H1 (cell line): ENCODE measurements around the gene CAPN9. TPM values are rescaled to one million over a fixed set of nuclear protein-coding genes. Genes with fewer than 3 reads are reported as not detected.

Experiments used
- CTCF ChIA-PET: fragments of 300-600 bp; sonication (Branson Sonifier 250); formaldehyde crosslinking; loops from one replicate; lab custom pipeline; 2021; ENCODE audit not compliant: partially characterized antibody; lab: Charles Lee
- POLR2A ChIA-PET: fragments of 300-600 bp; sonication (Branson Sonifier 250); formaldehyde crosslinking; loops from one replicate; lab custom pipeline; 2021; ENCODE audit warnings: inconsistent platforms; ENCODE audit not compliant: partially characterized antibody; lab: Charles Lee
- DNase-seq, 2 experiments: peaks; one replicate each; pipeline versions ENCODE4 v3.0.0 to v3.0.0-alpha.2; 2010 to 2022; ENCODE audit warnings: low spot score in 2 of 2, low read depth in 1 of 2, mixed read lengths in 1 of 2
- FAIRE-seq: peaks from 2 replicates; lab custom pipeline; 2011; peaks lifted over from hg19 to GRCh38; lab: Jason Lieb, UNC
- H2AFZ ChIP-seq: 2 replicates; pipeline ENCODE4 v1.8.1; 2012; ENCODE audit warnings: low read length, inconsistent platforms
- H2AK5ac ChIP-seq: 2 replicates; pipeline ENCODE4 v1.6.1; 2013; ENCODE audit warnings: low read depth, low read length
- H2BK120ac ChIP-seq: replicated peaks from 2 replicates; pipeline ENCODE3; 2013; ENCODE audit warnings: low read depth, low read length, inconsistent platforms
- H2BK12ac ChIP-seq: 2 replicates; pipeline ENCODE4 v1.6.1; 2013; ENCODE audit warnings: low read depth, low read length
- H2BK15ac ChIP-seq: 2 replicates; pipeline ENCODE4 v1.6.1; 2013; ENCODE audit warnings: low read length
- H2BK20ac ChIP-seq: 2 replicates; pipeline ENCODE4 v1.6.1; 2013; ENCODE audit warnings: low read length
- H2BK5ac ChIP-seq: 2 replicates; pipeline ENCODE4 v1.6.1; 2013; ENCODE audit warnings: low read depth, low read length
- H3K14ac ChIP-seq: 2 replicates; pipeline ENCODE4 v1.6.1; 2013; ENCODE audit warnings: inconsistent platforms; ENCODE audit not compliant: insufficient read length
- H3K18ac ChIP-seq: 2 replicates; pipeline ENCODE4 v1.6.1; 2013; ENCODE audit warnings: low read length; ENCODE audit errors: extremely low read depth
- H3K23ac ChIP-seq: 2 replicates; pipeline ENCODE4 v1.6.1; 2013; ENCODE audit warnings: inconsistent platforms; ENCODE audit not compliant: insufficient read length
- H3K23me2 ChIP-seq: 2 replicates; pipeline ENCODE4 v1.6.1; 2013; ENCODE audit warnings: low read depth, low read length
- H3K27ac ChIP-seq: 2 replicates; pipeline ENCODE4 v1.6.1; 2011; ENCODE audit warnings: low read depth, low read length, inconsistent platforms
- H3K27me3 ChIP-seq, 4 experiments: replicated peaks in 1 of 4; 1 replicate in 1 of 4; 2 replicates in 3 of 4; pipeline versions ENCODE4 v1.6.1 to v1.8.1; 2011 to 2013; ENCODE audit warnings: low read length in 3 of 4, mild to moderate bottlenecking in 3 of 4, inconsistent platforms in 2 of 4, mixed read lengths in 2 of 4, moderate library complexity in 1 of 4; ENCODE audit not compliant: control insufficient read depth in 3 of 4, insufficient read depth in 3 of 4; ENCODE audit errors: extremely low read depth in 1 of 4
- H3K36me3 ChIP-seq, 4 experiments: 2 replicates each; pipeline versions ENCODE4 v1.6.1 to v1.8.1; 2011 to 2013; ENCODE audit warnings: mild to moderate bottlenecking in 4 of 4, low read length in 3 of 4, moderate library complexity in 2 of 4, control low read depth in 1 of 4, inconsistent platforms in 1 of 4; ENCODE audit not compliant: insufficient read depth in 4 of 4, control insufficient read depth in 2 of 4
- H3K4ac ChIP-seq: replicated peaks from 2 replicates; pipeline ENCODE3; 2013; ENCODE audit warnings: low read length, low read depth, mixed read lengths, inconsistent platforms; ENCODE audit not compliant: insufficient read length
- H3K4me1 ChIP-seq, 4 experiments: replicated peaks in 1 of 4; 1 replicate in 1 of 4; 2 replicates in 3 of 4; pipeline versions ENCODE4 v1.6.1 to v1.8.1; 2011 to 2013; ENCODE audit warnings: low read length in 3 of 4, inconsistent platforms in 2 of 4, mixed read lengths in 1 of 4; ENCODE audit not compliant: insufficient read depth in 4 of 4, control insufficient read depth in 3 of 4
- H3K4me2 ChIP-seq, 2 experiments: 2 replicates each; pipeline versions ENCODE4 v1.6.1 to v1.8.1; 2011 to 2013; ENCODE audit warnings: low read depth in 2 of 2, low read length in 2 of 2, control low read depth in 1 of 2, inconsistent platforms in 1 of 2, mild to moderate bottlenecking in 1 of 2; ENCODE audit not compliant: insufficient read depth in 1 of 2
- H3K4me3 ChIP-seq, 4 experiments: fragments of 200-600, 300-600 bp in 1 of 4; sonication (generic), shearing (Covaris generic), sonication (Bioruptor Twin) in 1 of 4; 2 replicates each; pipeline versions ENCODE4 v1.5.1 to v1.8.1; 2011 to 2016; ENCODE audit warnings: low read length in 4 of 4, low read depth in 3 of 4, control low read depth in 2 of 4, inconsistent platforms in 2 of 4, mild to moderate bottlenecking in 2 of 4, mixed read lengths in 1 of 4, moderate library complexity in 1 of 4; ENCODE audit not compliant: insufficient read depth in 2 of 4; ENCODE audit errors: extremely low read depth in 1 of 4
- H3K56ac ChIP-seq: replicated peaks from 2 replicates; pipeline ENCODE3; 2013; ENCODE audit warnings: low read depth, mild to moderate bottlenecking, mixed read lengths, low read length, inconsistent platforms; ENCODE audit not compliant: insufficient read length
- H3K79me1 ChIP-seq: 2 replicates; pipeline ENCODE4 v1.6.1; 2013; ENCODE audit warnings: low read depth, low read length, control low read depth
- H3K79me2 ChIP-seq, 2 experiments: 2 replicates each; pipeline versions ENCODE4 v1.6.1 to v1.8.1; 2012 to 2013; ENCODE audit warnings: low read length in 2 of 2, mild to moderate bottlenecking in 2 of 2, inconsistent platforms in 1 of 2; ENCODE audit not compliant: insufficient read depth in 2 of 2, control insufficient read depth in 1 of 2
- H3K9ac ChIP-seq, 4 experiments: replicated peaks in 1 of 4; 1 replicate in 1 of 4; 2 replicates in 3 of 4; pipeline versions ENCODE4 v1.6.1 to v1.8.1; 2011 to 2013; ENCODE audit warnings: low read depth in 3 of 4, low read length in 3 of 4, control low read depth in 2 of 4, mild to moderate bottlenecking in 2 of 4, moderate library complexity in 2 of 4, inconsistent platforms in 1 of 4; ENCODE audit errors: extremely low read depth in 1 of 4
- H3K9me3 ChIP-seq, 2 experiments: 2 replicates each; pipeline versions ENCODE4 v1.6.1 to v1.8.1; 2012 to 2013; ENCODE audit warnings: mild to moderate bottlenecking in 2 of 2, moderate library complexity in 2 of 2, control low read depth in 1 of 2, inconsistent platforms in 1 of 2, low read depth in 1 of 2, low read length in 1 of 2, mixed read lengths in 1 of 2; ENCODE audit not compliant: insufficient read depth in 2 of 2
- H4K20me1 ChIP-seq, 2 experiments: replicated peaks in 1 of 2; 2 replicates each; pipeline versions ENCODE3 to v1.8.1; 2011 to 2013; ENCODE audit warnings: inconsistent platforms in 2 of 2, low read length in 2 of 2, mild to moderate bottlenecking in 1 of 2; ENCODE audit not compliant: insufficient read depth in 2 of 2, control insufficient read depth in 1 of 2
- H4K5ac ChIP-seq: 2 replicates; pipeline ENCODE4 v1.6.1; 2013; ENCODE audit warnings: low read length, low read depth, mixed read lengths, inconsistent platforms; ENCODE audit not compliant: insufficient read length
- H4K8ac ChIP-seq: 2 replicates; pipeline ENCODE4 v1.8.0; 2013; ENCODE audit warnings: mild to moderate bottlenecking, moderate library complexity, low read length, inconsistent platforms; ENCODE audit not compliant: insufficient read depth; ENCODE audit errors: extremely low read depth
- H4K91ac ChIP-seq: replicated peaks from 2 replicates; pipeline ENCODE3; 2013; ENCODE audit warnings: low read length, mixed read lengths, inconsistent platforms; ENCODE audit not compliant: insufficient read length
- ASH2L ChIP-seq: fragments of 200-600, 300-600 bp; sonication (generic); IDR thresholded peaks from one replicate; pipeline ENCODE4 v1.7.1; 2017; ENCODE audit warnings: low read length
- BCL11A ChIP-seq, 2 experiments: IDR thresholded peaks; one replicate each; pipeline ENCODE4 v1.6.1; 2011; ENCODE audit warnings: low read depth in 2 of 2, low read length in 2 of 2, mild to moderate bottlenecking in 2 of 2
- CHD2 ChIP-seq: IDR thresholded peaks from 2 replicates; pipeline ENCODE4 v1.6.1; 2012; ENCODE audit warnings: low read length, improper control_type of control experiment
- CREB1 ChIP-seq: IDR thresholded peaks from 2 replicates; pipeline ENCODE4 v1.6.1; 2012; ENCODE audit warnings: inconsistent platforms
- EGR1 ChIP-seq: IDR thresholded peaks from 2 replicates; pipeline ENCODE4 v1.6.1; 2011; ENCODE audit warnings: low read depth, low read length, borderline replicate concordance
- HDAC2 ChIP-seq, 2 experiments: fragments of 300-600 bp in 1 of 2; sonication (generic) in 1 of 2; IDR thresholded peaks; 2 replicates each; pipeline ENCODE4 v1.6.1; 2011 to 2012; ENCODE audit warnings: low read depth in 2 of 2, low read length in 2 of 2, mild to moderate bottlenecking in 2 of 2, moderate library complexity in 2 of 2, borderline replicate concordance in 1 of 2, inconsistent platforms in 1 of 2
- JUND ChIP-seq: IDR thresholded peaks from 2 replicates; pipeline ENCODE4 v1.6.1; 2011; ENCODE audit warnings: mild to moderate bottlenecking, improper control_type of control experiment, low read length
- KDM5A ChIP-seq: fragments of 200-600 bp; IDR thresholded peaks from 2 replicates; pipeline ENCODE4 v1.7.1; 2012; ENCODE audit warnings: mild to moderate bottlenecking, low read length, inconsistent platforms, mixed read lengths
- MAFK ChIP-seq: IDR thresholded peaks from 2 replicates; pipeline ENCODE4 v1.6.1; 2012; ENCODE audit warnings: low read depth, mild to moderate bottlenecking, improper control_type of control experiment, low read length
- POLR2A ChIP-seq, 2 experiments: IDR thresholded peaks; 1 replicate in 1 of 2; 2 replicates in 1 of 2; pipeline ENCODE4 v1.6.1; 2011; ENCODE audit warnings: low read depth in 2 of 2, low read length in 2 of 2, mild to moderate bottlenecking in 2 of 2; ENCODE audit errors: control extremely low read depth in 1 of 2
- SIX5 ChIP-seq: IDR thresholded peaks from 2 replicates; pipeline ENCODE4 v1.6.1; 2011; ENCODE audit warnings: mild to moderate bottlenecking, low read depth, low read length
- TEAD4 ChIP-seq: IDR thresholded peaks from 2 replicates; pipeline ENCODE4 v1.6.1; 2012; ENCODE audit warnings: low read depth, low read length, inconsistent platforms, mixed read lengths
- WGBS, 2 experiments: shearing (Covaris generic) in 1 of 2; methylation state at CpG; one replicate each; pipeline versions ENCODE4 v1.1.6 to v1.1.7; 2013 to 2015; ENCODE audit warnings: low lambda C conversion rate in 2 of 2, mixed read lengths in 2 of 2, inconsistent platforms in 1 of 2, low coverage in 1 of 2, missing lambda C conversion rate in 1 of 2; ENCODE audit not compliant: insufficient replicate concordance in 2 of 2, insufficient coverage in 1 of 2, insufficient read length in 1 of 2; ENCODE audit errors: extremely low coverage in 1 of 2, missing lambda C conversion rate in 1 of 2; 5-methylcytosine and 5-hydroxymethylcytosine counted together
- polyA plus RNA-seq, 7 experiments: library from polyadenylated mRNA; depleted of rRNA in 3 of 7; stranded (reverse) in 5 of 7; unstranded in 2 of 7; fragments of >200 nt in 5 of 7; fragments of 200-250 nt in 2 of 7; gene quantifications; 1 replicate in 5 of 7; 2 replicates in 1 of 7; 4 replicates in 1 of 7; pipeline versions ENCODE4 v1.2.1 to v1.2.3, GENCODE V29; 2011 to 2013; ENCODE audit warnings: missing spikeins in 2 of 7, mixed read lengths in 2 of 7
- total RNA-seq: library from RNA; stranded (reverse); fragmentation: NEBNext Ultra II Directional; extraction: Animal tissue kit (Norgen Biotek cat#: 25700); gene quantifications from 2 replicates; pipeline ENCODE4 v1.2.1, GENCODE V29; 2021
- TF ChIP-seq, protein P1 (sequence below): IDR thresholded peaks from 2 replicates; pipeline ENCODE4 v1.6.1; 2012; ENCODE audit warnings: inconsistent platforms
- TF ChIP-seq, protein P2 (sequence below): IDR thresholded peaks from 2 replicates; pipeline ENCODE4 v1.6.1; 2011; ENCODE audit warnings: low read depth, mild to moderate bottlenecking, low read length; ENCODE audit not compliant: insufficient read depth

Gene CAPN9
- total and polyA plus RNA-seq, 2 of the 8 experiments (the other 6 are each of a cell fraction or from before 2014, with no cell fraction given): 0.22 to 0.76 TPM

DNA sequence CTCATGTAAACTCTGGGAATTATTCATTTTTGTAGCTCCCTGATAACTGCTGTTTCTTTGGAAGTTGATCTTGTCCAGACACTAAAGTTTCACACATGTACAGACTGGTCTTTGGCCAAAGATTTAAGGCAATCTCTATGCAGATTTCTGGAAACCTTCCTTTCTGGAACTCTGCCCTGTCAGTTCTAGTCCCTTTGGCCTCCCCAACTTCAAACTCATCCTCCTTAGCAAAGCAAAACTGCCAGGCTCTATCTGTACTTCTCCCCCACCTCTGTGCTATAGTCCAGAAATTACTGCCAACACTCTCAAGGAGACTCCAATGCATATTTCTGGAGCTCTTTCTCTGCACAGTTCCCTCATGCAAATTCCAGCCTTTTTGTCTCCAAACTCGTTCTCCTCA, 84.6 kb downstream of the CAPN9 start:
- no peaks in the 10 kb centered on the region for H3K36me3 ChIP-seq
- no peak overlapping the region for H2BK120ac ChIP-seq
- no peak overlapping the region for H3K4me2 ChIP-seq
- no peaks in the 10 kb centered on the region for H3K27me3 ChIP-seq
- H4K20me1 ChIP-seq: peaks cover 0 to 2% of the 10 kb centered on the region in 2 experiments
- H4K8ac ChIP-seq: no peak overlapping the region
- no peak overlapping the region for H3K56ac ChIP-seq
- FAIRE-seq: no peak
- no peak overlapping the region for H3K18ac ChIP-seq
- no peak overlapping the region for H3K4ac ChIP-seq
- no peaks in the 10 kb centered on the region for H3K23me2 ChIP-seq
- H3K9me3 ChIP-seq: no peaks in the 10 kb centered on the region
- H4K91ac ChIP-seq: no peak overlapping the region
- 0 out of 7 replicates have a peak, but pooled peaks cover 0 to 2% (median 0%) of the 10 kb centered on the region in 4 experiments for H3K4me1 ChIP-seq
- DNase-seq: no peak
- no peak overlapping the region for H2AFZ ChIP-seq
- CTCF ChIA-PET: interaction anchor here (1.4 kb wide), 1 partner anchor 30 kb away, joined by 5 read pairs; no protein-coding TSS in a partner anchor
- no peak overlapping the region for H2BK12ac ChIP-seq
- H3K4me3 ChIP-seq: no peak overlapping the region
- no peak overlapping the region for H2BK20ac ChIP-seq
- no peak overlapping the region for H3K14ac ChIP-seq
- no peak overlapping the region for H3K27ac ChIP-seq
- H3K23ac ChIP-seq: no peak overlapping the region
- H4K5ac ChIP-seq: no peak overlapping the region
- WGBS, 2 experiments: 90% methylated on average over 1 of the region's 1 CpG; no CpG with 5 or more reads in 1 of the 2 experiments
- H3K79me2 ChIP-seq: no peaks in the 10 kb centered on the region
- no peak overlapping the region for H2BK15ac ChIP-seq
- no peaks in the 10 kb centered on the region; the same call in 1 of the 2 replicates for H3K79me1 ChIP-seq
- POLR2A ChIA-PET: no interaction called here
- H2BK5ac ChIP-seq: no peak overlapping the region
- no peak for TF ChIP-seq MAFK
- no peak for TF ChIP-seq POLR2A (IDR thresholded peaks at IDR 0.05; ENCODE audit: control extremely low read depth in 1 of 2, low read depth in 2 of 2, low read length in 2 of 2)
- TF ChIP-seq TEAD4: no peak
- TF ChIP-seq BCL11A (IDR thresholded peaks at IDR 0.05; ENCODE audit: low read depth in 2 of 2, low read length in 2 of 2): no peak
- TF ChIP-seq, protein P1, sequence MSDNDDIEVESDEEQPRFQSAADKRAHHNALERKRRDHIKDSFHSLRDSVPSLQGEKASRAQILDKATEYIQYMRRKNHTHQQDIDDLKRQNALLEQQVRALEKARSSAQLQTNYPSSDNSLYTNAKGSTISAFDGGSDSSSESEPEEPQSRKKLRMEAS: no peak
- no peak for TF ChIP-seq SIX5
- TF ChIP-seq EGR1: no peak
- no peak for TF ChIP-seq HDAC2 (IDR thresholded peaks at IDR 0.05; ENCODE audit: borderline replicate concordance in 1 of 2, low read depth in 2 of 2, low read length in 2 of 2)
- TF ChIP-seq KDM5A: no peak
- TF ChIP-seq CHD2: no peak
- TF ChIP-seq, protein P2, sequence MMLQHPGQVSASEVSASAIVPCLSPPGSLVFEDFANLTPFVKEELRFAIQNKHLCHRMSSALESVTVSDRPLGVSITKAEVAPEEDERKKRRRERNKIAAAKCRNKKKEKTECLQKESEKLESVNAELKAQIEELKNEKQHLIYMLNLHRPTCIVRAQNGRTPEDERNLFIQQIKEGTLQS: no peak
- TF ChIP-seq CREB1: no peak
- TF ChIP-seq ASH2L: no peak
- TF ChIP-seq JUND: no peak
- H2AK5ac ChIP-seq: no peak overlapping the region
- no peak overlapping the region for H3K9ac ChIP-seq
